Activated CD4-positive, CD25-positive, alpha-beta regulatory T cell treated with anti-CD3 and anti-CD28 coated beads, Interleukin-2, amount 50 U/mL, for 16 hours (primary cell): Measurements from ENCODE around the gene FKBP5.
"Not testable (repeated sequence)": the region's sequence is repeated elsewhere in the genome, so short reads cannot be mapped to it uniquely, and the experiment has no call there.

ENCODE experiments used
- DNase-seq: peaks from one replicate; pipeline ENCODE4 v3.0.0-alpha.2; 2020; ENCODE audit warnings: low read depth, low spot score

FKBP5 gene

DNA sequence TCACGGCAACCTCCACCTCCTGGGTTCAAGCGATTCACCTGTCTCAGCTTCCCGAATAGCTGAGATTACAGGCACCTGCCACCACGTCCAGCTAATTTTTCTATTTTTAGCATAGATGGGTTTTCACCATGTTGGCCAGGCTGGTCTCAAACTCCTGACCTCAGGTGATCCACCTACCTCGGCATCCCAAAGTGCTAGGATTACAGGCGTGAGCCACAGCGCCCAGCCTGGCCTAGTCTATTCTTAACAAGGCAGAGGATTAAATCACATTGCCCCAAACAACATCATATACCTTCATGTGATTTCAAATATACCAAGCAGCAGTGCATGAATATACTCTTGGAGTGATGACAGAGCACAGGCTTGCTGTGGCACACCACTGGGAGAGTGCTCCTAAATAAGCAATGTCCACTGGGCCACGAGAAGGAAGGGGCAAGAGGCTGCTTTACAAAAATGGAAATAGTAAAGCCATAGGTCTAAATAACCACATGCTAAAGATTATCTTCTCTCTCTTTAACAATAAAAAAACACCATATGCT, 99.4 kb downstream of the FKBP5 start:
- DNase-seq = no peak

DNA sequence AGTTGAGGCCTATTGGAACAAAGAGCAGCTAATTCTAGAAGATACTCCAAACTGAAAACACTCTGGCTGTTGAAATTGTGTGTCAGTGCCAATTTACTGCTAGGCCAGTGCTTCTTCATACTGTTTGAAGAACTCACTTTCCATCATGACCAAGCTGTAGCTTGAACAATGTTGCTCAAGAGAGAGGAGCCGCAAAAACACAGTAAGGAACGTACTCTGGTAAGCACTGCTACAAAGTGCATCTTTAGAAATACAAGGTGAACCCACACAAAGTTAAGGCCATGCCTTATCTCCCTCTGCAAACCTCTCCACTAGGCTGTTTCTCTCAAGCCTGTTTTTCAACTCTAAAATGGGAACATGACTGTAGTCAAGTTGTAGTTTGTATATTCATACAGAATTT, 101.5 kb downstream of the FKBP5 start:
- DNase-seq = no peak

DNA sequence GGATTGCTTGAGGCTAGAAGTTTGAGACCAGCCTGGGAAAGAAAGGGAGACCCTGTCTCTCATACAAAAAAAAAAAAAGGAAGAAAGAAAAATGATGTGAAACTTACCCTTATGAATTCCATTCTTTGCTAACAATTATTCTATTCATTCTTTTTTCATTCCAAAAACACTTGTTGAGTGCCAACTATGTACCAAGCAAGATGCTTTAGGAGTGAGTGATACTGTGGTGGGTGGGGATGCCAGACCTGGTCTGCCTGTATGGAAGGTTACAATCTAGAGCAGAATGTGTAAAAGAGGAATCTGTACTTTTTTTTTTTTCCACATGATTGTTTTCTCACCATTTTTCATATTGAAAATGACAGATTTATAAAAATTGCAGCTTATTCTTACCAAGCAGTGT, 102.2 kb downstream of the FKBP5 start:
- DNase-seq = no peak

DNA sequence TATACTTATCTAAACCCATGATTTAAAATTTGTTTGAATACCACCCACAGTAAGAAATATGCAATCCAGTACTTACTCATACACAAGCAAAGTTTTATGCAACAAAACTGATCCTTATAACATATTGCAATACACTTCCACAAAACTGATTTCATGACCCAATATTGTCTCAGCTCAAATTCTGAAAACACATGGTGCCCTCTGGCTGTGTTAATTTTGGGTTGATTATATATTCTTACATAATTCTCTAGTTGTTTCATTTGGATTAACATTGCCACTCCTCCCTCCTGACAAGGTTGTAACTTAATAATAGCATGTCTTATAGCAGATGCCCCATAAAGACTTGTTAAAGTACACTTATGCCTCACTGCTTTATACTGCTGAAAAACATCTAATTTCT, 103.1 kb downstream of the FKBP5 start:
- no peak for DNase-seq

DNA sequence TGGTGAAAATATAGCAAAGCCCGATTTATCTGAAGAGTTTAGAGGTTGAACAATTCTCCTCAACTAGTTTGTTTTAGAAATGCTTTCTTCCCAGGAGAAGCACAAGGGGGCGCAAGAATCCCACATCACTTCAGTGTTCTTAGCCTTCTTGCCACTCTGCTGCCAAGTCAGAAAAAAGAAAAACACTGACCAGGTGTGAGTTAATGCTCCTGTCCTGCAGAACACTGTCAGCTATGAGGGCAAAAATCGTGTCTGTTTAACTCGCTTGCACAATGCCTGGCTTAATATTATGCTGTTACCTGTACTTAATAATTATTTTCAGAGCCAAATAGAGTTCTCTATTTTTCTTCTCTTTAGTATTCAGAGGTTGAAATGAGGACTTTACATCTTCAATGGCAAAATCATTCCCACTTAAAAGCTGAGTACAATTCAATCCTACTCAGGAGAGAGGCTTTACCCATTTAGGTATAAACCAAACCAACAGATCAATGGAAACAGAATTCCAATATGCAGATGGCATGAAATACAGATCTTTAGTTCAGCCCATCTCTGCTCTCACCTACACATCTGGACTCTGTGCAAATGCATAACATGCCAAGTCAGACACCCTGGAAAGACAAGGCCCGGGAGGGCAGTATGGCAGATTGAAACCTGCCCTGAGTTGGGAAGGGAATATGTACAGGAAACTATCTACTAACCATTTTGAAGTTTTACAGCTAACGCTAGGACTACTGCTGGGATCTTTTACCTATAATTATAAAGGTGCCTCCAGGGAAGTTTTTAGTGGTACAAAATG, 104.6 kb downstream of the FKBP5 start:
- DNase-seq = peak; percentile 57

DNA sequence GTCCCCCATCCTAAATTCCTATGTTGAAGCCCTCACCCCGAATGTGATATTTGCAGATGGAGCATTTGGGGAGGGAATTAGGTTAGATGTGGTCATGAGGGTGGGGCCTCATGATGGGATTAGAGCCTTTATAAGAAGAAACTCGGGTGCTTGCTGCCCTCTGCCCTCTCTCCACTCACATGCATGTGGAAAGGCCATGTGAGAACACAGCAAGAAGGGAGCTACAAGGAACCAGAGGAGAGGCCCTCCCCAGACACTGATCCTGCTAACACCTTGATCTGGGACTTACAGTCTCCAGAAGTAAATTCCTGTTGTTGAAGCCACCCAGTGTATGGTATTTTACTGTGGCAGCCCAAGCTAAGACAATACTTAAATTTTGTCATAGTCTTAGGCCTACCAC, 106.4 kb downstream of the FKBP5 start:
- no peak for DNase-seq

DNA sequence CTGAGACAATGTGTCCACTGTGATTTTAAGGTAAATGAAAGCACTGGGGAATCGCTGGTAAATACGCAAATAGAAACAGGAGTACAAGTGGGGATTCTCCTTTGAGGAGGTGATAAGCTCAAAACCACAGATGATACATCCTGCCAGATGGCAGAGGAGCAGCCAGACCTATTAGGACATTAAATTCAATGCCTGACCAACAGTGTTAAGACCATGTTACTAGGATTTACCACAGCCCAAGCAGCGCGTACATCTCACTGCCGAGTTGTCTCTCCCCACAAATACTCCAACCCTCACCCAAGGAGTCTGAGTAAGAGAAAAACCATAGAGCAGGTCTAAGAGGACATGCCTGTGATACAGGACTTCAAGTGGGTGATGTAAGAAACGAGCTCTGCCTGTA, 107.1 kb downstream of the FKBP5 start:
- DNase-seq = no peak

DNA sequence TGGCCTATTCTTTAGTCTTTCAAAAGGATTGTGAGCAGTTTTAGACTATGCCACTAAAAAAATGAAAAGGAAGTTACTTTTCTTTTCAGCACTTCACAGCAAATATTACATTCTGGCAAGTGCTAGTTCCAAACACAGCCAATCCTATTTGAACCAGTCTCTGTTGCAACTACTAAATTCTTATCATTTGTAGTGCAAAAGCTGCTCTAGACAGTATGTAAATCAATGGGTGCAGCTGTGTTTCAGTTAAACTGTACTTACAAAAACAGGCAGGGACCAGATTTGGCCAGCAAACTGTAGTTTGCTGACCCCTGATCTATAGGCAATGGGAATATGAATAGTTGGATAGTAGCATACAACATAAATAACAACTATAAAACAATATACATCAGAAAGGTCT, 107.9 kb downstream of the FKBP5 start:
- DNase-seq = no peak

DNA sequence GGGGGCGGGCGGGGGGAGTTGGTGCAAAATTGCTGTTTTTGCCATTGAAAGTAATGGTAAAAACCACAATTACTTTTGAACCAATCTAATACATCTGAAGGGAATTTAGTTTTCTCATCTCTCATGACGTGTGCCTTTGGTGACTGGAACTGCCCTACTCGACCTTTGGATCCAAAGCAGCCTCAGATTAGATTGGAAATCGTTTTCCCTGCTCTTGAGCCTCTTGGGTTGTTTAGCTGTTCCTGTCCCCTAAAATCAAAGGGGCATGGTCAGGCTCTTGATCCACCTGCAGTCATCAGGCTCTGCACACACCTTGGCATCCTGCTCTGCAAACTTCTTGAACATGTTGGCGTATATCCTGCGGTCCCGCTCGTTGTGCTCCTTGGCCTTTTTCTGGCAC, 112.0 kb downstream of the FKBP5 start:
- DNase-seq = no peak

DNA sequence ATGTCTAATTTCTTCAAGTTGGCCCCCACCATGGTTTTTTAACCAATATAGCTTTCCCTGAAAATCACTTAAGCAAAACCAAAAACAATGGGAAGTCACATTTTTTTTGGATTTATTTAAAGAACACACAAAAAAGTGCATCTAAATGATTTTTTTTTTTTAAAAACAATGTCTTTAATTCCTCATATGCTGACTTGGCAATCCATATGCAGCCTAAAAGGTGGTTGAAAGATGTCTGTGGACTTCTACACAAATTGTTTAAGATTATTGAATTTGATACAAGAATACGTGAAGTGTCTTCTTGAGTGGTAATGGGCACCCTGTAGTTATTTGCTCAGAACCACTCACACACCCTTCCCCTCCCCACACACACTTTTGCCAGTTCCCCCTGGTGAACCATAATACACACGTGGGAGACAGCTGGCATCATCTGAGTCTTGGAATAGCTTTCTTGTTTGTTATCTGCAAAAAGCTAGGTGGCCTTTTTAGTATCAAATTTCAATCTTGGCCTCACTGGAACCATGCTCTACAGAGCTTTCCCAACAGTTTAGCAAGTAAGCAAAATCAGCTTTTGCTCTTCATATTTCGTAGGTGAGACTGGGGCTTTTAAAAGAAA, 115.1 kb downstream of the FKBP5 start:
- DNase-seq = no peak

DNA sequence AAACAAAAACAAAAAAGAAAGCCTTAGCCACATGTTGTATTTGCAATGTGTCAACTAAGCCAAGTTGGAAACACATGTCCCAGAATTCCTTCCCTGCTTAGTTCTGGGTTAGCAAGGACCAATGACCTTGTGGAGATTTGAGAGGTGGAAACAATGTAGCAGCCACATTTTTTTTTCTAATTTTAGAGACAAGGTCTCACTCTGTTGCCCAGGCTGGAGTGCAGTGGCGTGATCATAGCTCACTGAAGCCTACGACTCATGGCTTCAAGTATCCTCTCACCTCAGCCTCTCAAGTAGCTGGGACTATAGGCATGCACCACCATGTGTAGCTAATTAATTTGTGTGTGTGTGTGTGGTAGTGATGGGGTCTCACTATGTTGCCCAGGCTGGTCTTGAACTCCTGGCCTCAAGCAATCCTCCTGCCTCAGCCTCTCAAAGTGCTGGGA, 117.8 kb downstream of the FKBP5 start:
- DNase-seq = not testable (repeated sequence)

DNA sequence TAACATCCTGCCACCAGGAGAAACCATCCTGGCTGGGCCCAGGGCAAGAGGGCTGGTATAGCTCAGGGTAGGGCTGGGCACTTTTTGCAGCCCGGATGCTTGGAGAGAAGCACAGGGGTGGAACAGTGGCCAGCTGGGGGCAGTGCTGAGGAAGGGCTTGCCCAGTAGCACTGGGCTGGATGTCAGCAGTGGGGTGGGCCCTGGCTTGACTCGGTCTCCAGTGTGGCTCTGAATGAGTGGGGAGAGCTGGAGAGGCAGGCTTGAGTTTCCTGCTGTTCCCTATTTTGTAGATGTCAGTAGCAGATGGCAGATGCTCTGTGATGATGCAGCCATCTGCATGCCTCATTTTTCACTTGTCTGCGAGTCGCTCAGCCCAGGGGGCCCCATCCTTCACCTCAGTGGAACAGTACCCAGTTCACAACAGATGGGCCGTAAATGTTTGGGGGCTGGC, 119.7 kb downstream of the FKBP5 start:
- DNase-seq = no peak

DNA sequence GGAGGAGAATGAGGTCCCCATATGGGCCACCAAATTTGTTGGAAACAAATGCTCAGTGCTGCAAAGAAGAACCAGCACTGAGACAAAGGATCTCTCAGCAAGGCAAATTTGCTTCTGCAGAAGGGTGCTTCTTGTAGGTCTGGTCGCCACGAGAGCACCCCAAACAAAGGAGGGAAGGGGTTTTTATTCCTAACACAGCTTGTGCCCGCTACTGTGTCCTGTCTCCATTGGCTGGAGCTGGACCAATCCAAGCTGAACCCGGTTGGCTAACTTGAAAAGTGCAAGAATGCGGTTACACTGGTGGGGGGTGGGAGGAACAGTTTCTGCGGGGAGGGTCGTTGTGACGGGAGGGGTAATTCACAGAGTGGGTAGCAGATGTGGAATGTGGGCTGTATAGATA, 121.9 kb downstream of the FKBP5 start:
- DNase-seq = no peak

DNA sequence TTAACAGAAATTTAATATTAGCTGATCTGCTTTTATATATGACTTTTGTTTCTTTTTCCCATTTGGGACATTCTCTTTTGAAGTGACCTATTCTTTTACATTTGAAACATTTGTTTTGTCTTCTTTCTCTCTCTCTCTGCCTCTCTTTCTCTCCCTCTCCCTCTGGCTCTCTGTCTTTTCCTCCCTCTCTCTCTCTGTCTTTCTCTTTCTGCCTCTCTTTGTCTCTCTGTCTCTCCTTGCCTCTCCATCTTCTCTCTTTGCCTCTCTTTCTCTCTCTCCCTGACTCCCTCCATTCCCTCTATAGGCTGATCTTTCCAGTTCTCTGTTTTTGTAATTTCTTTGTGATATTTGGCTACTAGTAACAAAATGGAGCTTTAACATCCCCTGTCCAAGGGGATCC, 124.0 kb downstream of the FKBP5 start:
- DNase-seq = no peak

DNA sequence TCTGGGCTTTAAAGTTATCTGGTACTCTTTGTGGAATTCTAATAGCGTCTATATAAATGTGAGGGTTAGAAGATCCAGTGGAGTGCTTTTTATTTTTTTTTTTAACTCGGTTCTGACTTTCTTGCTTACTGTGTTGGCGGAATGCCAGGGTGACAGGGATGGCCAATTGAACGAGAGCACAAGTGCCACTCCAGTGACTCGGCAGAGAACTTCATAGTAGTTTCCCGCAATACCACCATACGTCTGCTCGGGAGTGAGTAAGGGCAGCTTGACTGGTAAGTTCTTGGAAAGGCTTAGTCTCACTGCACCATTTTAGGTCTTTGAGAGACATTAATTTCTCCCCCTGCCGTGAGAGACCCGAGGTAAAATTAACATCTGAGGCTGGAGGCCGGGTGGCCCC, 126.7 kb downstream of the FKBP5 start:
- DNase-seq = no peak

DNA sequence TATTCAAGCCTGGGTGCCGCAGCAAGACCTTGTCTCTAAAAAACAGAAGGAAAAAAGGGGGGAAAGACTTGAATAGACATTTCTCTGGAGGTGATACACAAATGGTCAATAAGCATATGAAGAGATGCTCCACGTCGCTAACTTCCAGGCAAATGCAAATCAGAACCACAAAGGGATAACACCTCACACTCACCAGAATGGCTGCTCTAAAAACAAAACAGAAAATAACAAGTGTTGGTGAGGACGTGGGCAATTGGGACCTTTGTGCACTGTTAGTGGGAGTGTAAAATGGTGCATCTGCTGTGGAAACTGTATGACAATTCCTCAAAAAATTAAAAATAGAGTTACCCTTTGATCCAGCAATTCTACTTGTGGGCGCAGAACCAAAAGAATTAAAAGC, 127.6 kb downstream of the FKBP5 start:
- no peak for DNase-seq

DNA sequence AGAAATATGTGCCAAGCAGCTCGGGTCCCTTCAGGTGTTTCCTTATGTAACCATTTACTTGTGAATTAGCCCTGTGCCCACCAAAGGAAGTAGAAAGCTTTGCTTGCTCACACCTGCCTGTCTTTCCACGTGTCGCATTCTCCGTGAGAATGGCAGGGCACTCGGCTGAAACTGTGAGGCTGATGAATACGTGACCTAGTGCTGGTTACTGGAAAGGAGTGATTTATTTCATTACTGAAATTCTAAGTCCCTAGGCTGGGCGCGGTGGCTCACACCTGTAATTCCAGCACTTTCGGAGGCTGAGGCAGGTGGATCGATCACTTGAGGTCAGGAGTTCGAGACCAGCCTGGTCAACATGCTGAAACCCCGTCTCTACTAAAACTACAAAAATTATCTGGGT, 130.1 kb downstream of the FKBP5 start:
- no peak for DNase-seq

DNA sequence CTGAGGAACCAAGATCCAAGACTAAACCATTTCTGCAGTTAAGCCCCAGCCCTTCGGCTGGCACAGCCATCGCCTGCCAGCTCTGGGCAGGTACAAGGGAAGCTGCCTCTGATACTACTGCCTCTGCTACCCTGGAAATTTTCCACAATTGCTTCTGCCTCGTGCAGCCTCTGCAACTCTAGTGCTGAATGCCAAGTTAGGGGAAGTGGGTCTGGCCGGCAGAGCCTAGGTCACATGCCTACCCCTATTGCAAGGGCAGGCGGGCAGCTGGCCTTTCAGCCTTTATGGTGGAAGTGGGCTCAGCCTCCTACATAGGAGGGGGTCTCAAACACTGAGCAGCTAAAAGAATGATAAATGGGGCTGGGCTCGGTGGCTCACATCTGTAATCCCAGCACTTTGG, 131.5 kb downstream of the FKBP5 start:
- no peak for DNase-seq

DNA sequence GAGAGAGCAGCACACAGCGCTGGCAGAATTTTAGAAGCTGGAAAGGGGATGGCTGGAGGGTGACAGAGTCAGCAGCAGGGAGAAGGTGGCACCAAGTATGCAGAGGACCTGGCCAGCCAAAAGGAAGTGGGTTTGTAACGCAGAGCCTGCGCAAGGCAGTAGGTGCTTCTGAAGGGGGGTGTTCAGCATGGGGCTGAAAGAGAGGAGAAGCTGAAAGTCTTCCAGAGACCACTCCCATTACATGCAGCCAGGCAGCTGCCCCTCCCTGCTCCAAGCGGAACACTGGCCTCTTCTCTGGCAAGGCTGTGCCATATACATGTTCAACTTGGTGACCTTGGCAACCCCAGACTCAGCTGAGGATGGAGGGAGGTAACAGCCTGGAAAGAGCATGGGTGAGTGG, 133.9 kb downstream of the FKBP5 start:
- DNase-seq = no peak

DNA sequence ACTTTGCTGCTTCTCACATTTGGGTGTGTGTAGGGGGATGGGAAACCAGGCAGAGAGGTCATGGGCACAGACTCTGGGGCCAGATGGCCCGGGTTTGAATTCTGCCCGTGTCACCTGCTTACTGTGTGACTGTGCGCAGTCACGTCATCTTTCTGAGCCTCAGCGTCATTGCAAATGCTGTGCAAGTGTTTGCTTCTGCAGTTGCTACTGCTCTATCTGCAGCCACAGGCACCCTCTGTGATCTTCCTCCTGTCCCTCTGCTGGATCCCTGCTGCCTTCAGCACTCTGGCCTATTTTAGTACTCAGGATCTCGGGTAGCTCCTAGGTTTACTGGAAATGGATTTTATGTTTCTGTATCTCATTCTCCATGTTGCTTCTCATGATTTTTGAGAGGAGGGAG, 135.4 kb downstream of the FKBP5 start:
- no peak for DNase-seq

DNA sequence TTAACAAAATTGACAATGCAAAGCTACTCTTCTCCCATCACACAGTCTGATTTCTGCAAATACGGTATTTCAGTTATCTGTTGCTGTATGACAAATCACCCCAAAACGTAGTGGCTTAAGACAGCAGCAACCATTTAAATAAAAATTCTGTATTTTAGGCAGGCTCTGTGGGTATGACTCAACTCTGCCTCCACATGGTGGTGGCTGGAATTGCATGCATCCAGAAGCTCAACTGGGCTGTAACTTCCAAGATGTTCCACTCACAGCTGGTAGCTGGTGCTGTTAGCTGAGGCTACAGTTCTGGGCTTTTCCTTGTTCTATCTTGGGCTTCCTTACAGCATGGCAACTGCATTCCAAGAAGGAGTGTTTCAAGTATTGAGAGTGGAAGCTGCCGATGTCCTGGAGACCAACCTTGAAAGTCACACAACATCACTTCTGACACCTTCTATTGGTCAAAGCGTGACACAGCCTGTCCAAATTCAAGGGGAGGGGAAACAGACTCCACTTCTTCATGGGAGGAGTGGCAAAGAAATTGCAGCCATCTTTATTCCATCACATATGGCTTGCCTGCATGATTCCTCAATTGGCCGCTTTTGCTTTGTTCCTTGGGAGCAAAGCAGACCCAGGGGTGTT, 136.3 kb downstream of the FKBP5 start:
- peak; percentile 27 for DNase-seq

DNA sequence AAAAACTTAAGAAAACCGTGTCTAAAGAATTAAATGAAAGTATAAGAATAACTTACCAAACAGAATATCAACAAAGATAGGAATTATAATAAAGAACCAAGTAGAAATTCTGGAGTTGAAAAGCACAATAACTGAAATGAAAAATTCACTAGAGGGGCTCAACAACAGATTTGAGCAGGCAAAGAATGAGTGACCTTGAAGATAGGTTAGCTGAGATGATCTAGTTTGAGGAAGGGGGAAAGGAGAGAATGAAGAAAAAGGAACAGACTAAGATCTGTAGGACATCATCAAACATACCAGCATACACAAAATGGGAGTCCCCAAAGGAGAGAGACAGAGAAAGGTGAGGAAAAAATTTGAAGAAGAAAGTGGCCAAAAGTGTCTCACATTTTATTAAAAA, 138.3 kb downstream of the FKBP5 start:
- DNase-seq = no peak

DNA sequence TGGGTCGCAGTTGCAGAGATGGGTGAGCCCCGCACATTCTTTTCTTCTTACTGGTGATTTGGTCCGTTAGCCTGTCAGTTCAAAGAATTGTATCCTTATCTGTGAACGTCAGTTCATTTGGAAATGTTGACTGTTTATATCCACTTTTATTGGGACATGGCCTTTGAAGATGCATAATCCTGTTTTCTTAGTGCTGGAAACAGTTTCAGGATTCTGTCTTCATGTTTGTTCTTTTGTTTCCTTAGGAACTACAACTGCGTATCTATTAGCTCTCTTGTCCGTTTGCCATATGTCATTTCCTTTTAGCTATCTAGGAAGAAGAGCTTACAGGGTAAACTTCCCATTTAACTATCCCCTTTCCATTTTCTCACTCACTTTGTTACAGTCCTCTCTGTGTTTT, 141.0 kb downstream of the FKBP5 start:
- DNase-seq = no peak
